D341Med (cell line): ENCODE data around the gene LONP1.

ENCODE experiments used
- DNase-seq: peaks from one replicate; pipeline ENCODE4 v3.0.0; 2012; ENCODE audit warnings: low spot score

The LONP1 gene

DNA sequence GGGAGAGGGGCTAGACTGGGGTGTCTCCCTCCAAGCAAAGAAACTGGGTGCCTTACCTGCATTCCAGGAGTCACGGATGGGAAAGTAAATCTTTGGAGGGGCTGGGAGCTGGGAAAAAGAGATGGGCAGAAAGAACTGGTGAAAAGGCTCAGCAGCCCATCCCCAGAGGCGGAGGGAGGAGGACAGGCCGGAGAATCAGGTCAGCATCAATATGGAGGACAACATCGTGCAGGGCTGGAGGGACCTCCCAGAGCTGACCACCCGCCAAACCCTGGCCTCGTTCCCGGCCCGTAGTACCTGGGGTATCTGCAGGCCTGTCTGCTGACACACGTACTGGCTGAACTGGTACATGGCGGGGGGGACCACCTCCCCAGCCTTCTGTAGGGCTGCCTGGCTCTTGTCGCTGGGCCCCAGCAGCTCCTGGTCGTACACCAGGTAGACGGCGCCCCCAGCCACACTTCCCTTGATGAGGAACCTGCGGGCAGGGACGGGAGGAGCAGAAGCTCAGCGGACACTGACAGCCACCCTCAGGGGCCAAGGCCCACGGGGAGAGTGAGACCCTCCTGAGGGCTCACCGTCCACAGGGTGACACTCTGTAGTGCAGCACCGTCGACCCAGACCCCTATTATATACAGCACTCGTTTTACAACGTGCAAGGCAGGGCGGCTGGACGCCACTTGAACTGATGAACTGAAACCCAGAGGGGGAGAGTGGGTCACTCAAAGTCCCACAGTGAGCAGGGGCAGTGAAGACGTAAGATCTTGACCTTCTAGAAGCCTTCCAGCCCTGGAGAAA is 40.5 kb downstream of the LONP1 start:
- peak; percentile 31 for DNase-seq

DNA sequence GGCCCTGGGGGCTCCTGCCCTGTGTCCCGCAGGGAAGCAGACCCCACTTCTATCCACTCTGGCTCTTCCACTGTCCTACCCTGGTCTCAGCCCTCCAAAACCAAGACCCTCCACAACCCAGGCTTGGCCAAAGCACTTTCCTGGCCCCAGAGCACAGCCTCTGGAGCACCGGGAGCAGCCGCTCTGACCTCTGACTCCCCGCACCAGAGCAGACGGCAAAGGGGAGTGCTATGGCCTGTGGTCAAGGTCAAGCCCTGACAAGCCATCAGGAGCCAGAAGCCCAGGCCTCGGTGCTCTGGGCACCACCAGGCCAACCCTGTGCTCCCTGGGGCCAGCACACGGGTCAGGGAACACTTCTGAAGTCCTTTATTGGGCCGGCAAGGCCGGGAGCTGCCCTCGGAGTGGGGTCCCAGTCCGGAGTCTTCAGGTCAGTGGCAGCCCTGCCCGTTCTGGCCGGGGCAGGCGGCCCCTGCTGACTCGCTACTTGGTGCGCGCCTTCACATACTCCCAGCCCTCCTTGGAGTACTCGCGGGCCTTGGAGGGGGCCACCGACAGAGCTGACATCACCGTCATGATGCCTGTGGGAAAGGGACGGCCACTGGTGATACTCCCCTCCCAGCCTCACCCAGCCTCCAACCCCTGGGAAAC is 41.8 kb downstream of the LONP1 start:
- DNase-seq, result no peak

DNA sequence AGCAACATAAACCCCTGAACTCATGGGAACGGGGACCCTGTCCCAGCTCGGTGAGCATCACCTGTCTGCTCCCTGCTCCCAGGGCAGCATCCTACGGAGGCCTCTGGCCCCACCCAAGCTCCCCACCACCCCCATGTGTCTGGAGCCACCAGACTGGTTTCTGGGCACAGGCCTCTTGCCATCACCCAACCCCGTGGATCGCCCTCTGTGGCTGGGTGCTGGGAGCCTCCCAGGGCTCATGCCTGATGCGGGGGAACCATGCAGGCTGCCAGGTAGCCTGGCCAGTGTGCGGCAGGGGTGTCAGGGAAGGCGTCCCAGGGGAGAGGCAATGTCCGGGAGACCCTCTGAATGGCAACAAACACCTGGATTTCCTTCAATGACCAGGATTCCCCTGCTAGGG is 42.4 kb downstream of the LONP1 start:
- DNase-seq, result no peak

DNA sequence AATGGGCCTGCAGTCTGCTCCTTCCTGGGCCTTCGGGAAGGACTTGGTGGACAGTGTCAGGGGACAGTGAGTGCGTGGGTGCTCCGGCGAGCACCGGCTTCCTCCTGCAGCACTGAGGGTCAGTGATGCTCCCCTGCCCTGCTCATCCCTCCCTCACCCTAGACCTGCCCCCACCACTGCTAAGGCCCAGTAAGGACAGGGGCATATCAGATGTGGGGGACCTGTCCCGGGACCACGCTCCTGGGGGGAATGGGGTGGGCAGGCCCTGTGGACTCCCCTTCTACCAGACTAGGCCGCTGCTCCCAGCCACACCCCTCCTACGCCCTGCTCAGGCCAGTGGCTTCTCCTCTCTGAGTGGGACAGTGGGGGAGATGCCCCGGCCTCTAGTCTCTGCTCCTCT is 42.8 kb downstream of the LONP1 start:
- DNase-seq, result no peak

GRCh38 chr19:5676772-5677105 is 43.2 kb downstream of the LONP1 start:
- DNase-seq, result no peak

DNA sequence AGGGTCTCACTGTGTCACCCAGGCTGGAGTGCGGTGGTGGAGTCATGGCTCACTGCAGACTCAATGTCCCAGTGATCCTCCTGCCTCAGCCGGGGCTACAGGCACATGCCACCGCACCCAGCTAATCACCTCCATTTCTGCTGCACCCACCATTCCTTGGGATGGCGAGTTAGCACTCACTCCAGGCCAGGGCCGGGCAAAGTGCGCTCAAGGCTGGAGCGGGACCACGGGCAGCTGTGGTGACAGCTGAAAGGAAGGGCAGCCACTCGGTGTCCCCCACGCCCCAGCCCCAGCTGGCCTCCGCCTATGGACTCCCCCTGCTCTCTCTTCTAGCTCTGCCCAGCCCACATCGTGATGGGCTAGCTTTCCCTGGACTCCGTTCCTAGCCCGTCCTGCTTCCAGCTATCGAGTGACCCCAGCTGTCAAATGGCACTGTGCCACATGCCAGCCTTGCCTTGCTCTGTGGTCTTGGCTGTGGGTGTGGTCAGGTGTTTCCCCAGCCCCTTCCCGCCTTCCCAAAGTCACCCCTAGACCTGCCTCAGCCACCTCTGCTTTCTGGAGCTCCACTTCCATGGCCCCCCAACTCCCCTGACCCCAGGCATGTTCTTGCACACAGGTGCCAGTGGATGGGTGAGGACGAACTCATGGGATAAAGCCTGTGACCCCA is 43.7 kb downstream of the LONP1 start:
- DNase-seq, result no peak

DNA sequence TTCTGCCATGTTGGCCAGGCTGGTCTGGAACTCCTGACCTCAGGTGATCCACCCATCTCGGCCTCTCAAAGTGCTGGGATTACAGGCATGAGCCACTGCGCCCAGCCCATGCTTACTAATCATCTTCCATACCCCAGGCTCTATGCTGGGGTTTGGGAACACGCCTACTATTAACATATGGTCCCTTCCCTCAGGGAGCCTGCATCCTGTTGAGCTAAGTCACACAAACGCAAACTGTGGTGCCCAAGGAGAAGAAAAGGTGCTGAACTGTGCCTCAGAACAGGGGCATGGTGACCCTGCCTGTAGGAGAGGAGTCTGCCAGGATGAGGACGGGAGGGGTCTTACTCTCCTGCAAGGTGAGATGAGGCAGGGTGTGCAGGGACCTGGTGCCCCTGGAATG is 45.2 kb downstream of the LONP1 start:
- DNase-seq, result no peak

DNA sequence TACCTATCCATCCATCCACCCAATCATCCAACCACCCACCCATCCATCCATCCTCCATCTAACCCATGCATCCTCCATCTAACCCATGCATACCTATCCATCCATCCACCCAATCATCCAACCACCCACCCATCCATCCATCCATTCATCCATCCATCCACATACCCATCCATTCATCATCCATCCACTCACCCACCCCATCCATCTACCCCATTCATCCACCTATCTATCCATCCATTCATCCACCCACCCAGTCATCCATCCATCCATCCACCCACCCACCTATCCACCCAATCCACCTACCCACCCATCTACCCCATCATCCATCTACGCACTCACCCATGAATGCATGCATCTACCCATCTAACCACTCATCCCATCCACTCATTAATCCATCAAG is 46.2 kb downstream of the LONP1 start:
- DNase-seq, result no peak

DNA sequence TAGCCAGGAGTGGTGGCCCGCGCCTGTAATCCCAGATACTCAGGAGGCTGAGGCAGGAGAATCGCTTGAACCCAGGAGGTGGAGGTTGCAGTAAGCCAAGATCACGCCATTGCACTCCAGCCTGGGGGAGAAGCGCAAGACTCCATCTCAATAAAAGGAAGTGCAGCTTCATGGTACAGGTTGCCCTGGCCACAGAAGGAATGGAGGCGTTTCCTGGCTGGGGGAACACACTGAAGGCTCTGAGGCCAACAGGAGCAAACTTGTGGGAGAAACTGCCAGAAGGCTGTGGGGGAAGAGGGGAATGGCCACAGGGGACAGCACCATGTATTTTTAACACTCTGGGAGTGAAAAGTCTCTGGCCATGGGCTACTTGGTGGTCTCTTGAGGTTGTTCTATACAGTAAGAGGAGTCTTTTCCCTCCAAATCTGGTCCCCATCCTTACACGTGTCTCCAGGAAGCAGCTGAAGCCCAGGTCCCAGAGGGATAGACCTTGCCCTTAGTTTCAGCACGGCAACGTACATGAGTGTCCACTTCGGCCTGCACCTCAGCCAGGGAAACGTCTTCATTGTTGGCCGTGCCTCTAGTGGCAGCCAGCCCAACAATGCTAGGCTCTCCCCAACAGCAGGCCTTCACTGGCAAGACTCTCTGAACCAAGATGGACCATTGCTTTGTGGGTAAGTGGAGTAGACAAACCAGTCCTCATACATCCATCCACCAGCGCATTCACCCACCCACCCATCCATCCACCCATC is 47.1 kb downstream of the LONP1 start:
- no peak for DNase-seq

GRCh38 chr19:5671600-5671999 is 48.3 kb downstream of the LONP1 start:
- DNase-seq, result no peak

DNA sequence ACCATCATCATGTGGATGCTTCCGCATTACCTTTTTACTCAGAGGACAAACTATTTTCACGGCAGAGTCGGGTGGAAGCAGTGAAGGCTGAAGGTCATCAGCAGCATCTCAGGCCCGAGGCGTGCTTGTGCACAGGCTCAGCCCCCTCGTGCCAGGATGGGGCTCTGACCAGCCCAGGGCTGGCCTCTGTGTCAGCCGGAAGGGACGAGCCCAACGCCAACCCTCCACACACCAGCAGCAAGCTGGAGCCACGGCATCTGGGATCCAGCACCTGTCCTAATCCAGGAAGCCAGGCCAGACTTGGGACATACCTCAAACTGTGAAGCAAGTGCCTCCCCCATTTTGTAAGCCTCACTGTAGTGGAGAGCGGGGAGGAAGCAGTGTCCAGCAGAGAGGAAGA is 50.7 kb downstream of the LONP1 start:
- no peak for DNase-seq

DNA sequence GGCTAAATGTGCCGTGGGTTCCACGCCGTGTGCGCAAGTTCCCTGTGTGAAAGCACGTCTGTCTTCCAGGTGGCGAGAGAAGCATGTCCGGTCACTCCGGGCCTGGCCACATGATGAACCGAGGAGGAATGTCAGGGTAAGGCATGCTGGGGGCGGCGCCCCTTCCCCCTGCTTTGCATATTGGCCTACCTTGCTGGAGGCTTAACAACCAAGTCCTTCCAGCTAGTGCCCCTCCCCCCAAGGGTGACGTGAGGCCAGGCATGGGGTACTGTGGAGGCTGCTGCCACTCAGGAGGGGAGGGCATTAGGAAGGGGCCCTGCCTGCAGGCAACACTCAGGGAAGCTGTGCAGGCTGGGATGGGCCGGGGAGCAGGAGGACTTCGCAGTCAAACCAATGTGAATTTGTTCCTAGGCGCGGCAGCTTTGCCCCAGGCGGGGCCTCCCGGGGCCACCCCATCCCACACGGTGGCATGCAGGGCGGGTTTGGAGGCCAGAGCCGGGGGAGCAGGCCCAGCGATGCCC is 52.1 kb downstream of the LONP1 start:
- no peak for DNase-seq

GRCh38 chr19:5666921-5667610 is 52.9 kb downstream of the LONP1 start:
- DNase-seq, result no peak

DNA sequence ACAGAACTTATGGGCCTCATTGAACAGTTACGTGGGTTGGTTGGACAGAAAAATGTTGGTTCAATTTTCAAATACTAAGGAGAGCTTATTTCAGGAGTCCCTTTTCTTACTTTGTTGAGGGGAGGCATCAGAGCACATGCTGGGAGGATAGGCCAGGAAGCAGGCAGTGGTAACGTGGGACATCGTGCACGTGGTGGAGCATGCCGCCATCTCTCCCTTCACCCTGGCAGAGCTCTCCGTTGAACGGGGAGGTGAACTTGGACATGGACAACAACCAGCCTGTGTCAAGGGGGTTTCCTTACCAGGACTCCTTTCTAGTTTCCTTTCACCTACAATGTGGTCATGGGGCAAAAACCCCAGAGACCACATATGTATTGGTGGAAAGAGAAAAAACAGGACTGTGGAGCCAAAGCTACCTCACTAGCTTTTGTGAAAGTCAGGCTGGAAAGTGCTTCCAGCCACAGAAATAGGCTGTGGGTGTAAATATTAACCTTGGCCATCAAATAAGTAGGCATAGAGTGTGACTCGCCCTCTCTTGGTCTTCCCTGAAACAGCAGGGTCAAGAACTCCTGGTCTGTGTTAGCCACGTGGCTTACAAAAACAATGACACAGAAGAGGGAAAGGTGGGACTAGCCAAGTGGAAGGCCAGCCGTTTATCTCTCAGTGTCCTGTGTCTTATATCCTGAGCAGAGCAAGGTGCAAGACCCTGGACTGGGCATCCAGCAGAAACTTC is 54.0 kb downstream of the LONP1 start:
- DNase-seq, result no peak

DNA sequence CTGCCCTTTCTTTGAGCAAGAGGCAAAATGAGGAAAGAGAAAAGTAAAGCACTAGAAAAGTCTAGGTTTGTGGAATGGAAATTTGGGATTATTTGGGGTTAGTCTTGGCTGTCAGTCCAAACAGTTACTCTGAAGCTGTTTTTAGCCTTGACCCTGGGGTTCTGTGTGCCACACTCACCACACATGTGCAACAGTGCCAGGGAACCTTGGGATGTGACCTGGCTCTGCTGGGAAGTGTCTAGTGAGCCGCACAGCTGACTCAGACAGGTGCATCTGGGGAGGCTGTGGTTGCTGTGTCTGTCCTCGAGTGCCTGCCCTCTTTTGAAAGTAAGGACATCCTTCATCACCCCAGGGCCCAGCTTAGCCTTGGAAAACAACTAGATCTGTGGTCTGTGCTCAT is 55.4 kb downstream of the LONP1 start:
- no peak for DNase-seq

GRCh38 chr19:5663904-5664303 is 56.0 kb downstream of the LONP1 start:
- no peak for DNase-seq

DNA sequence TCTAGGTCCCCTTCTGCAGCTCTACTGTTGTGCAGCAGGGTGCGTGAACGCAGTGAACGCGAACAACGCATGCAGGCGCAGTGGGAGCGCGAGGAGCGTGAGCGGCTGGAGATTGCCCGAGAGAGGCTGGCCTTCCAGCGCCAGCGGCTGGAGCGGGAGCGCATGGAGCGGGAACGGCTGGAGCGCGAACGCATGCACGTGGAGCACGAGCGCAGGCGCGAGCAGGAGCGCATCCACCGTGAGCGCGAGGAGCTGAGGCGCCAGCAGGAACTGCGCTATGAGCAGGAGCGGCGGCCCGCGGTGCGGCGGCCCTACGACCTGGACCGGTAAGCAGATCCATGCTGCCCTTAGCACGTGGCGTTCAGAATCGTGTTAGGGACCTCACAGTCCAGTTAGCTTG is 58.5 kb downstream of the LONP1 start:
- no peak for DNase-seq

DNA sequence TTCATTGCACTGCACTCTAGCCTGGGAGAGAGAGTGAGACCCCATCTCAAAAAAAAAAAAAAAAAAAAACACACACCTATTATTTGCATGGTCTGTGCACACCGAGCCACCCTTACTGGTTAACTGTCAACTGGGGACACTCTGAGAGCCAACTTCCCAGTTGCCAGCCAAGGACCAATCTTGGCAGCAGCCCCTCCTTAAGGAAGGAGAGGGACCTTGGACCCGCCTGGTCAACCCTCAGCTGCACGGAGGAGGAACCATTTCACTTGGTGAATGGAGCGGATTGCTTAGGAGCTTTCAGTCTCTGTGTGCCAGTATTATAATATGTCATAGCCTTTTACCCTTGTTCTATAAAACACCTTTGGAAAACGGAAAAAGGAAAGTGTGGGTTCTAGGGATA is 64.5 kb downstream of the LONP1 start:
- DNase-seq, result no peak

- no peak for DNase-seq
Measured at GRCh38 chr19:5654931-5655330, 65.0 kb downstream of the LONP1 start.

GRCh38 chr19:5652261-5652660 is 67.7 kb downstream of the LONP1 start:
- peak; percentile 62 for DNase-seq

DNA sequence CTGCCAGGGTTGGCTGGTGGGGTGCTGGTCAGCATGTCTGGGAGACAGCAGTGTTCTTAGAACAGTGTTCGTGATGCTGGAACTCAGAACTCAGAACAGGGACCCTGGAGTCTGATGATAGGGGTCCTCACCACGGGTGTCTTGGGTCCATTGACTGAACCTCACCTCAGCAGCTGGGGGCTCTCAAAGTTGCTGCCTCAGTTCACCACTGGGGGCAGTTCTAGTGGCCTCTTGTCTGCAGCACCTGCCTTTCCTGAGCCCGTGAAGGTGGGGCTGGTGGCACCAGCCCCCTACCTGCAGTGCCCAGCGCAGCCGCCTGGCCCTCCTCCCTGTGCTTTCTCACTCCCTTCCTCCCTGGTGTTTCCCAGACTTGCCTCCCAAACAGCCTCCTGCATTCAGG is 68.6 kb downstream of the LONP1 start:
- DNase-seq, result no peak
